GM20431 (cell line): ENCODE data around the gene ADAMTSL5.
"Not testable (repeated sequence)": the region's sequence is repeated elsewhere in the genome, so short reads cannot be mapped to it uniquely, and the experiment has no call there.

Experiments used
- in situ Hi-C: fragments of 300-500 bp; cut with MseI, MboI; formaldehyde crosslinking; loops from one replicate; pipeline ENCODE4 v1.15.0; 2020; ENCODE audit warnings: low sequenced_read_pairs; ENCODE audit not compliant: unreplicated experiment

Gene ADAMTSL5

DNA sequence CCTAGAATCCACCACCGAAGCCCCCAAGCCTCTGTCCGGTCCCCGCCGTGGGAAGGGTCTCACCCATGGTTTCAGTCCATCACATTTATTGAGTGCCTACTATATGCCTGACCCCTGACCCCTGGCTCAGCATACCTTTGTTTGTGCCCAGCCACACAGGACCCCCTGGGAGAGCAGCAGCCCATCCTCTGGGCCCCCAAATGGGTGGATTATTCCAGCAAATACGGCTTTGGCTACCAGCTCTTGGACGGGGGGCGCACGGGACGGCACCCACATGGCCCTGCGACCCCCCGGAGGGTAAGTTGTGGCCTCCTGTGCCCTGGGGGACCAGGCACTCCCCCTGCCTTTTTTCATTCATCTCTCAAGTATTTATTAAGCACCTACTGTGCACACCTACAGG is 18.8 kb upstream of the ADAMTSL5 start:
- in situ Hi-C loops, result no loop called here

DNA sequence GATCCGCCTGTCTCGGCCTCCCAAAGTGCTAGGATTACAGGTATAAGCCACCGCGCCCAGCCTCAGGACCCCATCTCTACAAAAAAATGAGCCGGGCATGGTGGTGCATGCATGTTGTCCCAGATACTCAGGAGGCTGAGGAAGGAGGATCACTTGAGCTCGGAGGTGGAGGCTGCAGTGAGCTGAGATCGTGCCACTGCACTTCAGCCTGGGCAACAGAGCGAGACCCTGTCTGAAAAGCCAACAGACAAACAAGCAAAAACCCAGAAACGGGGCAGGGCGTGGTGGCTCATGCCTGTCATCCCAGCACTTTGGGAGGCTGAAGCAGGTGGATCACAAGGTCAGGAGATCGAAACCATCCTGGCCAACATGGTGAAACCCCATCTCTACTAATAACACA is 18.0 kb upstream of the ADAMTSL5 start:
- in situ Hi-C loops, result not testable (repeated sequence)

DNA sequence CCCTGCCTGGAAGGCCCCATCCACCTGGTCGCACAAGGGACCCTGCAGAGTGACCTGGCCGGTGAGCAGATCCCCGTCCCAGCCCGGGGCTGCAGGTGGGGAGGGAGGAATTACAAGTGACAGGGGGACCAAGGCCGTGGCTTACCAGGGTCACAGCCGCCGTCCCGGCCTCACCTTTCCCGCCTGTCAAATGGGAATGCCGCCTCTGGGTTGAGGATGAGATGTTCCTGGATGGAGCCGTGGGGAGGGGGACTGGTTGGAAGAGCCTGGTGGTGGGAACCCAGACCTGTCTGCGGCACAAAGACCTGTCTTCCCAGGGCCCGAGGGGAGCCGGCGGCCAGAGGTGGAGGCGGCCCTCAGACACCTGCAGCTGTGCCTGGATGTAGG is 16.6 kb upstream of the ADAMTSL5 start:
- in situ Hi-C loops, result no loop called here

DNA sequence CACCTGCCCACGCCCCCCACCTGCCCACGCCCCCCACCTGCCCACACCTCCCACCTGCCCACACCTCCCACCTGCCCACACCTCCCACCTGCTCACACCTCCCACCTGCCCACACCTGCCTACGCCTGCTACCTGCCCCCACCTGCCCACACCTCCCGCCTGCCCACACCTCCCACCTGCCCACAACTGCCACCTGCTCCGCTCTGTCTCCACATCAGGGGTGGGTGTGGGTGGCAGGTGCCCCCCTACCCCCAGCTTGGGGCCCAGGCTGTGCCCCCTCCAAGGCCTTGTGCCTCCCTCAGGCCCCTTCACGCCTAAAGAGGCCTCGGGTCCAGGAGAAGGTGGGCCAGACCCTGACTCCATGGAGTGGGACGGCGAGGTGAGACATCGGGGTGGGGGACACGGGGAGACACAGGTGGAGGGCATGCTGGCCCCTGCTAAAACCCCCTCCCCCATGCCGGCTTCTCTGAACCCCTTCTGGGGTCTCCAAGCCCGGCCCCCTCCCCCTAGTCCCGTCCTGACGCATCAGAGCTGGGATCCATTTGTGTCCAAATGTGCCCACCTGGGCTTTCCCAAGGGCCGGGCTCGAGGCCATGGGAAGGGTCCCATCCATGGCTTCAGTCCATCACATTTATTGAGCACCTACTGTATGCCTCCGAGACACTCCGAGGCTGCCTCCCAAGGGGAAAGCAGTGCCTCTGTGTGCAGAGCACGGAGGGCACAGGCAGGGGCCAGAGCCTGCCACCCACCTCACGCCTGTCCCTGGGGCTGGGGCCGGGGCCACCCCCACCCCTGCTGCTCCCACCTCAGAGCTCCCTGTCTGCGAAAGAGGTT is 16.0 kb upstream of the ADAMTSL5 start:
- in situ Hi-C loops, result no loop called here

DNA sequence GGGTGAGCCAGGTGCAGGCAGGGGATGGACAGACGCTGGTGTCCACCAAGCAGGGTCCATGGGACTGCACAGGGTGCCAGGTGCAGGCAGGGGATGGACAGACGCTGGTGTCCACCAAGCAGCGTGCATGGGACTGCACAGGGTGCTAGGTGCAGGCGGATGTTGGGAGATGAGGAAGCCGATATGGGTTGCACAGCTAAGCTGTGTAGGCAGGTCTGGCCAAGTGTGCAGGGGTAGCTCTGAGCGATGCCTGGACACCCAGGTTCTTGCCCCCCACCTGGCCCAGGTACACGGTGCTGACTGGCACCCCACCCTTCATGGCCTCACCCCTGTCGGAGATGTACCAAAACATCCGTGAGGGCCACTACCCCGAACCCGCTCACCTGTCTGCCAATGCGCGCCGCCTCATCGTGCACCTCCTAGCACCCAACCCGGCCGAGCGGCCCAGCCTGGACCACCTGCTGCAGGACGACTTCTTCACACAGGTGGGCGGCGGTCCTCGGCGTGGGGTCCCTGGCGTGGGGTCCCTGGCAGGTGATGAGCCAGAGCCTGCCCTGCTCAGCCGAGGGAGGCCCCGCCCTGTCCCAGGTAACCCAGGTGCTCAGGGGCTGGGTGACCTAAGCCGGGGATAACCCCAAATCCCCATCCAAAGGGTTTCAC is 15.0 kb upstream of the ADAMTSL5 start:
- in situ Hi-C loops, result no loop called here

DNA sequence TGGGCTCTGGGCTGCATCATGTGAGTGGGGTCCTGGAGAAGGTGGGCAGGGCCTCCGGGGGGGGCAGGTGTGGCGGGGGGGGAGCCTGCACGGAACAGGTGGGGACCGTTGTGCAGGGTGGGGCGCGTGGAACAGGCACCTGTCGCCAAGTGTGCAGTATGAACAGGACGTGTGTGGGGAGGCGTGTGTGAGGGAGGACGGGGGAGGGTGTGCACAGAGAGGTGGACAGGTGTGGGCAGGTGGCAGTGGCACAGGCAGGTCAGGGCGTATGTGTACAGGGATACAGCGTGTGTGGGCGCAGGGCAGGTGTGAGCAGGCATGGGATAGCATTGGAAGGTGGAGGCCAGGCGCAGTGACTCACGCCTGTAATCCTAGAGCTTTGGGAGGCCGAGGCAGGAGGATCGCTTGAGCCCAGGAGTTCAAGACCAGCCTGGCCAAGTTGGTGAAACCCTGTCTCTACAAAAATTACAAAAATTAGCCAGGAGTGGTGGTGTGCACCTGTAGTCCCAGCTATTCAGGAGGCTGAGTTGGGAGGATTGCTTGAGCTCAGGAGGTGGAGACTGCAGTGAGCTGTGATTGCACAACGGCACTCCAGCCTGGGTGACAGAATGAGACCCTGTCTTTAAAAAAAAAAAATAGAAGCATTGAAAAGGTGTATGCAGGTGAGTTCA is 14.3 kb upstream of the ADAMTSL5 start:
- in situ Hi-C loops, result no loop called here

DNA sequence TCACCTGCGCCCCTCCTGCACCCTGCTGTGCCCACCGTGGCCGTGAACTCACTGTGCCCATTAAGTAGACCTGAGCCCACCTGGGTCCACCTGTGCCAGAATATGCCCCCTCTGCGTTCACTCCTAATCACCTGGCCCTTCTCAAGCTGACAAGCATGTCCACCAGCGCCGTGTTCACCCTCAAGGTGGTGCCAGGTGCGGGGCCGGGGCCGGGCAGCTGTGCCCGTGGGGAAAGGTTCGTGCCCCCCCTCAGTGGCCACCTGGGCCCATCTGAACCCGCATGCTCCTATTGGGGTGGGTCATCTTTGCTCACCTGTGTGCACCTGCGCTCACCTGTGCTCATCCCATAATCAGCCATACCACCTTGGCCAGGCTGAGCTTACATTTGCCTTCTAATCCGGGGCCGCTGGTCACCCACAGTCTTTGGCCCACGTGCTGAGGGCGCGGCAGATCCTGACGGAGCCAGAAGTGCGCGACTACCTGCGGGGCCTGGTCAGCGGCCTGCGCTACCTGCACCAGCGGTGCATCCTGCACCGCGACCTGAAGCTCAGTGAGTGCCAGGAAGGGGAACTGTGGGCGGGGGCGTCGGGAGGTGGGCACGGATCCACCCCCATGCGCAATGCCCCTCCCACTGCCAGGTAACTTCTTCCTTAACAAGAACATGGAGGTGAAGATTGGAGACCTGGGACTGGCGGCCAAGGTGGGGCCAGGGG is 13.4 kb upstream of the ADAMTSL5 start:
- in situ Hi-C loops, result no loop called here

DNA sequence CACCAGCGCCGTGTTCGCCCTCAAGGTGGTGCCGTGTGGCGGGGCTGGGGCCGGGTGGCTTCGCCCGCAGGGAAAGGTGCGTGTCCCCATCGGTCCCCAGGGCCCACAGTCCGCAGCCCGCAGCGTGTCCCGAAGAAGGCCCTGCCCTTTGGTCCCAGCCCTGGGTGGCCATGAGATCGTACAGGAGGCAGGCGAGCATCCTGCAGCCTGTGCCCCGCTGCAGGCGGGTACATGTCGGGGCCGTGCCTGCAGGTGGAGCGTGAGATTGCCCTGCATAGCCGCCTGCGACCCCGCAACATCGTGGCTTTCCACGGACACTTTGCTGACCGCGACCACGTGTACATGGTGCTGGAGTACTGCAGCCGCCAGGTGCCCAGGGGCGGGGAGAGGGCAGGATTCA is 12.5 kb upstream of the ADAMTSL5 start:
- in situ Hi-C loops, result no loop called here

DNA sequence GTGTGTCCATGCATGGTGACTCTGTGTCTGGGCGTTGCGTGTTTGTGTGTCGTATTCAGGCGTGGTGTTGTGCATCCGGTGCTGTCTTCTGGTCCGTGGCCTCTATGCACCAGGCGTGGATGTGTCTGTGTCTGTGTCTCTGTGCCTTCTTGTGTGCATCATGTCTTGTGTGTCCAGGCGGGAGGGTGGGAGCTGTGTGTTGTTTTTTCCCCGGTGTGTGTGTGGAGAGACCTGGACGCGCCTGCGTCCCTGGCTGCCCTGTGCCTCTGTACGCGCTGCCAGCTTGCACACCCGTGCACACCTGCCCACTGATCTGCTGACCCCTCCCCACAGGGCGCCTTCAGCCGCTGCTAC is 12.1 kb upstream of the ADAMTSL5 start:
- in situ Hi-C loops, result no loop called here

DNA sequence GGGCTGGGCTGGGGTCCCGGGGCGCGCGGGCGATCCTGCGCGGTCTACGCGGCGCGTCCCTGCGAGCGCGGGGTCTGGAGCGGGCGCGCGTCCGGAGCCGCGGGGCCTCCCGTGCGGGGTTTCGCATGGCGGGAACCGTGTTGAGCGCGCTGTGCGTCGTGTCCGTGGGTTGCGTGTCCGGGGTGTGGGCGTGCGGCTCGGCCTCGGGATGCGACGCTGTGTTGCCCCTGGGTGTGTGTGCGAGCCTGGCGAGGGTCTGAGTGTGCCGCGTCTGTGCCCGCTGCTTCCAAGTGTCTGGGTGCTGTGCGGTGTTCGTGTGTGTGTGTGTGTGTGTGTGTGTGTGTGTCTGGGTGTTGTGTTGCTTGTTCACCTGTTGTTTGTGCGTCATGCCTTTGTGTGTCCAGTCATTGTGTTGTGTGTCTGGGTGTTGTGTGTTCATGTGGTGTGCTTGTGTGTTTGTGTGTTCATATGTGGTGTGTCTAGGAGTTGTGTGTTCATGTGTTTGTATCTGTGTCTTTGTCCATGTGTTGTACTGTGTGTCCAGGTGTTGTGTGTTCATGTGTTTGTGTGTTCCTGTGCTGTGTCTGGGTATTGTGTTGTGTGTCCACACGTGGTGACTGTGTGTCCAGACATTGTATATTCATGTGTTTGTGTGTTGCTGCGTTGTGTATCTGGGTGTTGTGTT is 11.6 kb upstream of the ADAMTSL5 start:
- in situ Hi-C loops, result no loop called here

DNA sequence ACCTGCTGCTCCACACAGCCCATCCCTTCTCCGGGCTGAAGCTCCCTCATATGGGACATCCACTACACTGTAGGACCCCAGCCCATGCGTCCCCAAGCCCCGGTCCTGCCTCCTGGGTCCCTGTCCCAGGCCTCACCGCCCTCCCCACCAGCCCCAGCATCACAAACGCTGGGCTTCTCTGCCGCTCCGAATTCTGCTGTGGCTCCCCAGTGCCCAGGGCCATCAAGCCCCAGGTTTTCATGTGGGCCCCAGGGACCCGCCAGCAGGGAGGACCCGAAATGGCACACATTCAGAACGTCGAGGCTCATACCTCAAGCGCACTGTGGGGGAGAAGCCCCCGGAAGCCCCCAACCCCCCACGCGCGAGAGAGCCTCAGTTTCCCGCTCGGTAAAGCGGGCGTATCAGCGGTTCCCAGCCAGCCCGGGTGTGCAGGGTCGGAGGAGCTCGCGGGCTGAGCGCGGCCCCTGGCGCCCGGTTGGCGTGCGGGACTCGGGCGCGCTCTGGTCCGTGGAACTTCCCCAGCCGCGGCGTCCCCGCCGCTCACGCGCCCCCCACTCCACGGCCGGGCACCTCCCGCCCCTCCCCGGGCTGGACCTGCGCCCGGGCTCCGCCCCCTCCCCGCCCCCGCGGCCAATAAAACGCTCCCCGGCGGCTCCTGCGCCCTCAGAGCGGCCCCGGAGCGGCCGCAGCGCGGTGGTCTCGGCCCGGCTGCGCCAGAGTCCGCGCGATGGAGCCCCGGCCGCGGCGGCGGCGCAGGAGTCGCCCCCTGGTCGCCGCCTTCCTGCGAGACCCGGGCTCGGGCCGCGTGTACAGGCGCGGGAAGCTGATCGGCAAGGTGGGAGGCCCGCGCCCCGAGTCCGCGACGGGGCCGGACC is 10.8 kb upstream of the ADAMTSL5 start, which contains the start of gene PLK5:
Gene PLK5, plus strand, starts transcription at position 666 of the 875 bp plus-strand sequence. CDS start 2,920 bp downstream, outside the sequence.
- in situ Hi-C loops, result no loop called here

DNA sequence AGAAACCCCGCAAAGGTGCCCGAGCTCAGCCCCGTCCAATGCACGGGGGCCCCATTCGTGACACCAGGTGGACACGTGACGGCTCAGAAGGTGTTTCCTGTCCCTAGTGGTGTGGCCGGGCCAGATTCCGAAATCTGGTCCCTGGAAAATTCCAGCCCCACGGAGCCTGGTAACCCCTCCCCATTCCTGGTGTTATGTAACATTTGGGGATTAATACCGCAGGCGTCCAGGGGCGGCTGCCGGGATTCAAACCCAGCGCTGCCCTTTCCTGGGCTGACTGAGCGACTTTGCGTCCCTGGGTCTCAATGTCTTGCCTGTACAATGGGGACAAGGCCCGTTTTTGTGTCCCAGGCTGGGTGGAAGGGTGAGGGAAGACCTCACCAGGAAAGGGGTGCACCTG is 10.0 kb upstream of the ADAMTSL5 start:
- in situ Hi-C loops, result no loop called here

DNA sequence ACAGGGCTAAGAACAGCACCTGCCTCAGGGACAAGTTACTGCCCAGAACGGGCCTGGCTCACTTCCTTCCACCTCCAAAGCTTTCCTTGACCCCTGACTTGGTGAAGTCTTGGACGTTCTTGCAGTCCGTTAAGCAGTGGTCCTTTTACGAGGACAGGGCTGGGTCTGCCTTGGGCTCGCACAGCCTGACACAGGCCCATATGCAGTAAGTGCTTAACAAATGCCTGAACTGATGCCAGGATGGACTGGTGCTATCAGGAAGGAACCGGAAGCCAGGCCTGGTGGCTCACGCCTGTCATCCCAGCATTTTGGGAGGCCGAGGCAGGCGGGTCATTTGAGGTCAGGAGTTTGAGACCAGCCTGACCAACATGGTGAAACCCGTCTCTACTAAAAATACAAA is 9.2 kb upstream of the ADAMTSL5 start:
- in situ Hi-C loops, result no loop called here

DNA sequence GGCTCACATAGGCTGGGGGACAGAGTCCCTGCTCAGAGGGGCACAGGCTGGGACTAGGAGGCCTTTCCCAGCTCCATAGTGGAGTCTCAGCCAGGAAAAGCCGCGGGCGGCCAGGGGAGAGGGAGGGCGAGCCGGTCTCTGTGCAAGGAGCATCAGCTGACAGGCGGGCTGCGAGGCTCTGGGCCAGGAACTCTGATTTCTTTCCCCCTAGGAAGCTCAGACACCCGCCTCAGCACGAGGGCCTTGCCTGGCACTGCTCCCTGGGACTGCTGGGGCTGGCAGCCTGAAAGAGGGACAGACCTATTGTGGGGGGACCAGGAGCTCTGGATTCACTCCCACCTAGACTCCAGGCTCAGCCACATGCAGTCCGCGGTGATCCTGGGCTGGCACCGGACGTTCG is 8.8 kb upstream of the ADAMTSL5 start:
- in situ Hi-C loops, result no loop called here

DNA sequence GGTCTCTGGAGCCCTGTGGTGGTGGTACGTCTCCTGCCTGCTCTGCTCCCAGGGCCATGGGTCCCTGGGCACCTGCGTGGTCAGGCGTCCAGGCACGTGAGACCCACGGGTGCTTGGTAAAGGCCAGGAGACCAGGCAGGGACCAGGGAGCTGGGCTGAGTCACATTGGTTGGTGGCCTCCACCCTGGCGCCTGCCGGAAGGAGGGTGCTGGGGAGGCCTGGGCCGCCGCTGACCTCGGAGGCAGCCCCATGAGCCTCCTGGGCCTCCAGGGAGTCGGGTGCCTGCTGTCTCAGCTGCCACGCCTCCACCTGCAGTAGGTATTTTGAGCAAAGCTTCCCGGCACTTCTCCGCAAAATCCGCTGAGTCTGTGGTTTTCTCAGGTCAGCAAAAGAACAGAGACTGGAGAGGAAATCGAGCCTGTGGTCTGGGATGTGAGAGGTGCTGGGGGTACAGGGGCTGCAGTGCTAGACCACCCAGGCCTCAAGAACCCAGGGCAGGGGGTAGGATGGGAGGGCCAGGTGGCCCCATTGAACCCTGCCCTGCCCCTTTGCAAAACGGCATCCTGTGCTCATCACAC is 7.5 kb upstream of the ADAMTSL5 start:
- in situ Hi-C loops, result no loop called here

DNA sequence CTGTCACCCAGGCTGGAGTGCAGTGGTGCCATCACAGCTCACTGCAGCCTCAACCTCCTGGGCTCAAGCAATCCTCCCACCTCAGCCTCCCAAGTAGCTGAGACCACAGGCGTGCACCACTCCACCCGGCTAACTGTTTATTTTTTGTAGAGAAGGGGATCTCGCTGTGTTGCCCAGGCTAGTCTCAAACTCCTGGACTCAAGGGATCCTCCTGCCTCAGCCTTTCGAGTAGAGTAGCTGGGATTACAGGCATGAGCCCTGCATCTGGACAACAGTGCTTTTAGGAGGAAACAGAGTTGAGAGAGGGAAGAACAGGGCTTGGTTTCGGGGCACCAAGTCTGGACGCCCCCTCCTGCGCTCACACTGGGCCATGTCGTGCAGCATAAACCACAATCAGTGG is 7.0 kb upstream of the ADAMTSL5 start:
- in situ Hi-C loops, result not testable (repeated sequence)

DNA sequence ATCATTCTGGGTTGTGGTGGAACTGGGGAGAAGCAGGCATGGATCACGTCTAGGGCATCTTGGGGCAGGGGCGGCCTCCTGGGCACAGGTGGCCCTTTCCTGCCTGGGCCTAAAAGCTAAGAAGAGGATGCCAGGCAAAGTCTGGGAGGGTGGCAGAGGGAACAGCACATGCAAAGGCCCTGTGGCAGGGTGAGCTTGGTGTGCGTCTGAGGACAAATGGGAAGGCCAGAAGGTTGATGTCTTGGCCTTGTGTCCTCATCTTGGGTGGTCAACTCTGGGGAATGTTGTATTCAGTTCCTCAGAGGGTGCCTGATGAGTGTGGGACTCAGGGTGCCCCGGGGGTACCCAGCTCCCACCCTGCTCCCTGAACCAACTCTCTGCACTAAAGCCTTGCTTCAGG is 5.7 kb upstream of the ADAMTSL5 start:
- in situ Hi-C loops, result no loop called here

DNA sequence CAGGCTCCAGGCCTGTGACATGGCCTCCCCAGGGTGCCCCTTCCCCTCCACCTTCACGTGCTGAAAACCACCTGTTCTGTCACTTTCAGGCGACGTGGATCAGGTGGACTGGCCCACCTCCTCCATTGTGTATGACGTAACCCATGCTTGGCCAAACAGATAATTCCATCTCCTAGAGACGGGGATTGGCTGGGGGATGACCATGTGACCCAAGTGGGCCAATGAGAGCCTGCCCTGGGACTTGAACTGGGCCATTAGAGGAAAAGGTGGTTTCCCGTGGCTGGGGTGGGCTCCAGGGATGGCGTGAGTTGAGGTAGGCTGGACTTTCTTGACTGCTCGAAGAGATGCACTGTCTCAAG is 3.6 kb upstream of the ADAMTSL5 start:
- in situ Hi-C loops, result no loop called here
